GM10266 (cell line): ENCODE results near the gene CD200R1L.

Experiments
- DNase-seq: peaks from one replicate; pipeline ENCODE4 v3.0.0; 2012; ENCODE audit errors: extremely low spot score
- TF ChIP-seq, protein P1 (sequence below): IDR thresholded peaks from 2 replicates; pipeline ENCODE4 v1.5.1; 2012; ENCODE audit warnings: mild to moderate bottlenecking, low read depth; ENCODE audit not compliant: control insufficient read depth, insufficient read depth; ENCODE audit errors: missing control alignments

Gene CD200R1L

DNA sequence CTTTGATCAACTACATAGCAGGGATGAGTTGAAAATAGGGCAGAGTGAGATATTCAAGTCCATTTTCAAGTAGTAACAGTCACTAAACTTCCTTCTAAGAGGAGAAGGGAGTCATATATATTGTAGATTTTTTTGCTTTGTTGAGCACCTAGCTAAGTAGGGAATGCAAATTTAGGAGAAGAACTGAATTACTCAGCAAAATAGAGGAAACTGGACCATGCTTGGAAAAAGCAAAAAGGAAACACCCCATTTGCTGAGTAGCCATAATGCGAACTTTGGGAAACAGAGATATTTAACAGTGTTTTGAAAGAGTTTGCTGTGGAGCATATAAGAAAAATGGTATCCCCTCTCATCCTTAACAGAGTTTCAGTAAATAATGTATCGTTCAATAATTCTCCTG, 54.9 kb downstream of the CD200R1L start:
- no peak for DNase-seq
- TF ChIP-seq, protein P1, sequence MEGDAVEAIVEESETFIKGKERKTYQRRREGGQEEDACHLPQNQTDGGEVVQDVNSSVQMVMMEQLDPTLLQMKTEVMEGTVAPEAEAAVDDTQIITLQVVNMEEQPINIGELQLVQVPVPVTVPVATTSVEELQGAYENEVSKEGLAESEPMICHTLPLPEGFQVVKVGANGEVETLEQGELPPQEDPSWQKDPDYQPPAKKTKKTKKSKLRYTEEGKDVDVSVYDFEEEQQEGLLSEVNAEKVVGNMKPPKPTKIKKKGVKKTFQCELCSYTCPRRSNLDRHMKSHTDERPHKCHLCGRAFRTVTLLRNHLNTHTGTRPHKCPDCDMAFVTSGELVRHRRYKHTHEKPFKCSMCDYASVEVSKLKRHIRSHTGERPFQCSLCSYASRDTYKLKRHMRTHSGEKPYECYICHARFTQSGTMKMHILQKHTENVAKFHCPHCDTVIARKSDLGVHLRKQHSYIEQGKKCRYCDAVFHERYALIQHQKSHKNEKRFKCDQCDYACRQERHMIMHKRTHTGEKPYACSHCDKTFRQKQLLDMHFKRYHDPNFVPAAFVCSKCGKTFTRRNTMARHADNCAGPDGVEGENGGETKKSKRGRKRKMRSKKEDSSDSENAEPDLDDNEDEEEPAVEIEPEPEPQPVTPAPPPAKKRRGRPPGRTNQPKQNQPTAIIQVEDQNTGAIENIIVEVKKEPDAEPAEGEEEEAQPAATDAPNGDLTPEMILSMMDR, result no peak

DNA sequence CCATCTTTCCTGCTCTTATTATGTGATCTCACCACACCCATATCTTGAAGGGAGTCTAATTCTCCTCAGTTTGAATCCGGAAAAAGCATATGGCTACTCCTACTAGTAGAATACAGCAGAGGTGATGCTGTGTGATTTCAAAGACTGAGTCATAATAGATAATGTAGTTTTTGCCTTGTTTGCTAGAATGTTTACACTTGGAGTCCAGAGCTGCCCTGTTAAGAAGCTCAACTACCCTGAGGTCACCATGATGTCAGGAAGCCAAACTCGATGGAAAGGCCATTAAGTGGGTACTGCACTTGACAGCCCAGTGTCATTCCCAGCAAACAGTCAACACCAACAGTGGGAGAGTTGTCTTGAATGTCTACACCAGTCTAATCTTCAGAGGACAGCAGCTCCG, 56.9 kb downstream of the CD200R1L start:
- TF ChIP-seq, protein P1, result no peak
- no peak for DNase-seq

DNA sequence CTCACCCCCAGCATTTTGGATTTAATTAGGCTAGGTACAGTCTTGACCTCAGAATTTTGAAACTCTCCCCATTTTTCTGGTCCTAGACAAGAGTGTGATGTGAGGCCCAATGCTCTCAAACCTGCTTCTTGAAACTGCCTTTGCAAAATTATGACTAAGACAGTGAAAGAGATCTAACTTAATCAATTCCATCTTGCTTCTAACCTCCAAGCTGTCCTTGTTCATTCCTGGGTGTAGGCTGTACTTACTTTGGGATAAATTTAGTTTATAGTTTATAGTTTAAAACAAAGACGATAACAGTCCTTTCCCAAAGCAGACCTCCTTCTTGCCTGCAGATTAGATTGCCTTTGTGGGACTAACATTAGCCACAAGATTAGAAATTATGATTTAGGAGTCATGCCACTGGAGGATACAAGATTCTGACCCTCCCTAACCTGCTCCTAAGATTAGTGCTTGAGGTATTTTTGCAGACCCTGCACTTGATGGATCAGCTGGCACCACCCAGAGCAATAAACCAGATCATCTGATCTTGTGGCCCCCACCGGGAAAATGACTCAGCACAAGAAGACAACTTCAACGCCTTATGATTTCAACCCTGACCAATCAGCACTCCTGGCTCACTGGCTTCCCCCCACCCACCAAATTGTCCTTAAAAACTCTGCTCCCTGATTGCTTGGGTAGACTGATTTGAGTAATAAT, 59.6 kb downstream of the CD200R1L start:
- TF ChIP-seq, protein P1, result no peak
- no peak for DNase-seq

DNA sequence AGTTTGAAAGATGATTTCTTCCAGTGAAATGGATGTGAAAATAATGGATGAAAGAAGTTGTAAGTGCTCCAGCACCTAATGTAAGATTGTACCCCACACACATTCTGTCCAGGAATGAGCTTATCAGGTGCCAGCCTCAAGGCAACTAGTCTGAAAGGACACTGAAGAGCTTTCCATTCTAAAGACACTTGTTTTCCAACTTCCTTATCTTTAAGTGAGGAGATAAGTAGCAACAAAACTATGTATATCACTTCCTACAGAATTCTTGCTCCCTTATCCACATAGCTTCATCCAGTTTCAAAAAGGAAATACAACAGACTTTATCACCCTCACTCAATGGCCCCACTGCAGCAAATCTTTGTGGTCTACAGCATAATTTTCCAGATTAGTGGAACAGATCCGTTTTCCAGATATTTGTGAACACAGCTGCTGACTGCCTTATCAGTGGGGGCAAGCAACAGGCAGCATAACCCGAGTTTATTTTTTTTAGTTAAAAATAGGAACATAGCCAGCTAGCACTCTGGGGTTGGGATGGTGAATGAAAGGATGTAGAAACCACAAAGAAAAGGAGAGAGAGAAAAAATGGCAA, 60.6 kb downstream of the CD200R1L start:
- TF ChIP-seq, protein P1, result no peak
- no peak for DNase-seq

DNA sequence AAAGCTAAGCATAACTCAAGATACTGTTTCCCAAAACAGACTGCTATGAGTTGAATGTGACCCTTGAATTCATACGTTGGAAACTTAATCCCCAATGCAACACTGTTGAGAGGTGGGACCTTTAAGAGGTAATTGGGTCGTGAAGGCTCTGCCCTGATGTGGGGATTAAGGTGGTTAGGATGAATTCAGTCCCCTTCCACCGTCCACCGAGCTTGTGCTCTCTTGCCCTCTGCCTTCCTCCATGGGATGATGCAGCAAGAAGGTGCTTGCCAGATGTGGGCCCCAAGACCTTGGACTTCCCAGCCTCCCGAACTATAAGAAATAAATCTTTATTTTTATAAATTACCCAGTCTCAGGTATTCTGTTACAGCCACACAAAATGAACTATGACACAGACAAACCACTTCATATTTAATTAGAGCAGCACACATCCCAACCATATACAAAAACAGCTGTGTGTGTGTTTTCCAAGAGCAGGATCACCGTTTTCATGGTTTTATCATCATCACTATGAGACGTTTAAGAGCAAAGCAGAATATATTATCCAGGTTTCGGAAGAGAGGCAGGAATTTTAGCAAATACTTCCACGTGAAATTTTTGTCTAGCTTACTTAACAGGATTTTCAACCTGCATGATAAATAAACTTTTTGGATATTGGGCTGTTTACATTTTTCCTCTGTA, 61.2 kb downstream of the CD200R1L start:
- TF ChIP-seq, protein P1, result no peak
- DNase-seq, result no peak

DNA sequence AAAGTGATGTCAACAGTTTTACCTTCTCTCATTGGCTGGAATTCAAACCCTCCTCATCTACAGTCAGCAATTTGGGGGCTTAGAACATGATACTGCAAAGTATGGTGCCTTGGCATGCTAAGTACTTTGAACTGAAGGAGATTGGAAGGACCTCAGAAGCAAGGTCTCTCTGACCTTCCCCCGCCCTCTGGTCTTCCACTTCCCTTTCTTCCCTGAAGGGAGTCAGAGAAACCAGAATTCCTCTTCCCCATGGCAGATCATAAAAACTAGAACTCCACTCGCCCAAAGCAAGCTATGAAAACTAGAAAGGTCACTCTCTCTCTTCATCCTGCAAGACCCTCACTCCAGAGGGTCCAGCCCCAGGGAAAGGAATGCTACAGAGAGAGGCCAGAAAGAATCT, 64.2 kb downstream of the CD200R1L start:
- TF ChIP-seq, protein P1, result no peak
- DNase-seq, result no peak

DNA sequence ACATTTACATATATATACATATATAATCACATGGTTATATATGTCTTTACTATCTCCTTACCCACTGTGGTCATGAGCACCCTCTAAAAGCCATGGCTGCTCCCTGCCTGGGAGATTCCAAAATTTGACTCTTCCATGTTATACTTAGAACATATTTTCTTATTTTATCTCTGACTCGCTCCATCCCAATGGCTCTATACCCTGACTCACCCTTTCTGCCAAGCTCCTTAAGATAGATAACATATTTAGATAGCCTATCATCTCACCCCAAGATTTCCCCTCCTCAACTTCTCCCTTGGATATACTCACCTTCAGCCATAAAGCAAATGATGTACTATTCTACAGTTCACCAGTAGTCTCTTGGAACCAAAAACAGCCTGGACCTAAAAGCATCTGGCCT, 65.1 kb downstream of the CD200R1L start:
- TF ChIP-seq, protein P1, result no peak

More for the DNA sequence above, 65.1 kb downstream of the CD200R1L start:
- no peak for DNase-seq
